HEK293 (cell line): ENCODE measurements around the gene HTRA2.

Source experiments
- CTCF ChIP-seq: fragments of 450-650 bp; formaldehyde crosslinking; IDR thresholded peaks from 2 replicates; pipeline ENCODE4 v1.5.1; 2016; ENCODE audit warnings: missing biosample characterization, missing genetic modification characterization
- GLIS2 ChIP-seq: fragments of 450-650 bp; formaldehyde crosslinking; IDR thresholded peaks from 2 replicates; pipeline ENCODE4 v1.5.1; 2016; ENCODE audit warnings: missing biosample characterization, missing genetic modification characterization
- SALL2 ChIP-seq: fragments of 450-650 bp; formaldehyde crosslinking; IDR thresholded peaks from 2 replicates; pipeline ENCODE4 v1.5.0; 2017; ENCODE audit warnings: missing biosample characterization, mild to moderate bottlenecking, missing genetic modification characterization, borderline replicate concordance
- ZFP41 ChIP-seq: fragments of 450-650 bp; formaldehyde crosslinking; IDR thresholded peaks from 2 replicates; pipeline ENCODE4 v1.5.1; 2016; ENCODE audit warnings: missing biosample characterization, missing genetic modification characterization, borderline replicate concordance
- ZNF274 ChIP-seq, 2 experiments: fragments of 200-500 bp in 1 of 2; fragments of 450-650 bp in 1 of 2; sonication (Bioruptor generic) in 1 of 2; formaldehyde crosslinking in 1 of 2; IDR thresholded peaks; 2 replicates each; pipeline versions ENCODE4 v1.5.1 to v1.6.1; 2014 to 2016; ENCODE audit warnings: borderline replicate concordance in 1 of 2, inconsistent platforms in 1 of 2, low read length in 1 of 2, missing biosample characterization in 1 of 2, missing genetic modification characterization in 1 of 2
- ZNF341 ChIP-seq: fragments of 450-650 bp; formaldehyde crosslinking; IDR thresholded peaks from 2 replicates; pipeline ENCODE4; 2016; ENCODE audit warnings: low read depth, missing biosample characterization, missing genetic modification characterization
- ZNF513 ChIP-seq: fragments of 450-650 bp; IDR thresholded peaks from 2 replicates; pipeline ENCODE4 v1.5.1; 2018; ENCODE audit warnings: missing biosample characterization, missing genetic modification characterization
- ZNF704 ChIP-seq: fragments of 450-650 bp; formaldehyde crosslinking; IDR thresholded peaks from 2 replicates; pipeline ENCODE4 v1.5.1; 2016; ENCODE audit warnings: missing biosample characterization, missing genetic modification characterization

DNA sequence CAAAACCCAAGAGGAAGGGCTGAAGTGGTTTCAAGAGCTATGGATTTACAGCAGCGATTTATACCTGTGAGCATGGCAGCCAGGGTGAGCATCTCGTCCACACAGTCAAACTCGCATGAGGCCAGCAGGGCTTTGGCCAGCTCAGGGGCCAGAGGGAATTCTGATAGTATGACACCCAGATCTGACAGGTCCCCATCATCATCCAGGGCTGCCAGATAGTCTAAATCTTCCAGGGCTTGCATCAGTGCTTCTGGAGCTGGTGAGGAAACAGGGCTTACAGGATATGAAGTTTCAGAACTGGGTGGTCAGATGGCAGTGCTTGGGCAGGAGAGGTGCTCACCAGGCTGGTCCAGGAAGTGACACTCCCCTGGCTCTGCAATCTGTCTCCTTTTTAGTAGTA lies 7.2 kb upstream of the HTRA2 start:
- TF ChIP-seq CTCF (tag by site-specific recombination) (no peak), ZNF341 (tag by site-specific recombination) (no peak), ZNF704 (tag by site-specific recombination) (no peak), ZNF513 (tag by site-specific recombination) (no peak), ZNF274 (IDR thresholded peaks at IDR 0.05; ENCODE audit: low read length) (no peak), ZNF274 (tag by site-specific recombination; IDR thresholded peaks at IDR 0.05; ENCODE audit: borderline replicate concordance) (no peak), SALL2 (no peak), GLIS2 (tag by site-specific recombination) (no peak), ZFP41 (tag by site-specific recombination) (no peak)
